Omental fat pad (tissue), 4 donors: ENCODE data around the gene S1PR3. TPM values are rescaled to one million over a fixed set of nuclear protein-coding genes. Genes with fewer than 3 reads are reported as not detected.

Source experiments
- ATAC-seq: fragments of 150-250 bp; one replicate; pipeline ENCODE4 v1.9.1; 2016; ENCODE audit warnings: mild to moderate bottlenecking, moderate library complexity; ENCODE audit not compliant: low FRiP score
- DNase-seq: peaks from one replicate; pipeline ENCODE4 v3.0.0-alpha.2; 2019; ENCODE audit warnings: low spot score
- CTCF ChIP-seq, 3 donors: fragments of 450-650 bp; IDR thresholded peaks; one replicate each; pipeline ENCODE4 v1.5.1; 2016 to 2017; ENCODE audit warnings: antibody characterized with exemption in 3 of 3, mild to moderate bottlenecking in 3 of 3, moderate library complexity in 2 of 3
- total RNA-seq, 4 donors: library from RNA; depleted of rRNA; stranded (reverse); fragments of >200 nt; gene quantifications; one replicate each; pipeline ENCODE4 v1.1.0, GENCODE V29; 2016

Gene S1PR3
- total RNA-seq, 4 donors from 2014 or later = 19.0 to 61.7 (median 30.1) TPM

GRCh38 chr9:89006996-89007967 lies 16.0 kb downstream of the S1PR3 start:
- ATAC-seq (no peak), DNase-seq (no peak)
- TF ChIP-seq CTCF (IDR thresholded peaks at IDR 0.05) = no peak

- DNase-seq = no peak
Measured at GRCh38 chr9:89008055-89008743, 16.9 kb downstream of the S1PR3 start.

GRCh38 chr9:89008744-89009545 lies 17.7 kb downstream of the S1PR3 start:
- ATAC-seq = no peak
- DNase-seq = no peak
- TF ChIP-seq CTCF (IDR thresholded peaks at IDR 0.05) = no peak

More at GRCh38 chr9:89008055-89008743, 16.9 kb downstream of the S1PR3 start:
- no peak for ATAC-seq
- no peak for TF ChIP-seq CTCF (IDR thresholded peaks at IDR 0.05)

- no peak for ATAC-seq
- DNase-seq = no peak
- no peak for TF ChIP-seq CTCF (IDR thresholded peaks at IDR 0.05)
Measured at GRCh38 chr9:89009546-89009840, 18.2 kb downstream of the S1PR3 start.

GRCh38 chr9:89010056-89010455 lies 18.8 kb downstream of the S1PR3 start:
- ATAC-seq (no peak), DNase-seq (no peak)
- no peak for TF ChIP-seq CTCF (IDR thresholded peaks at IDR 0.05)

- DNase-seq = no peak
- no peak for ATAC-seq
- TF ChIP-seq CTCF (IDR thresholded peaks at IDR 0.05) = no peak
Measured at GRCh38 chr9:89010526-89011111, 19.4 kb downstream of the S1PR3 start.
